ENCODE data around the gene ACOD1. TPM values are rescaled to one million over a fixed set of nuclear protein-coding genes. Genes with fewer than 3 reads are reported as not detected.

The ACOD1 gene
- total RNA-seq, 3 donors from 2014 or later: not detected

DNA sequence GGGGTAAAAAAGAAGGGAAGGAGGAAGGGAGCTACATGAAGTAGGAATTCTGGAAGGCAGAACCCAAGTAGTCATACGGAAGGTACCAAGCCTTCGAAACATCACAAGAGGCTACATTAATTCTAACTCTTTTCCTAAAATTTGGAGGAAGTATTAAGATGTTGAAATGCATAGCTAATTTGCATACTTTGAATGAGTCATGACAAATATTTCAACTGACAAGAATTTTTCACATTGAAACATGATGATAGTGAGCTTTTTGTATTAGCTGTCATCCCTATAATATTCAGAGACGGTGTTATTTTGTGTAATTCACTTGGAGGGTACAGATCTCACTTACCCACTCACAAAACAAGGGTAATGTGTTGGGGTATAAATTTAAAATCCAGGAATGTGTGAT is 9.1 kb upstream of the ACOD1 start:
- Histone ChIP-seq H3K36me3 (ENCODE audit: low read depth) (no peaks in the 10 kb centered on the region), H3K9me3 (no peaks in the 10 kb centered on the region), H3K4me1 (ENCODE audit: low read depth) (no peaks in the 10 kb centered on the region), H3K4me3 (no peak overlapping the region)
- DNase-seq: no peak
- ATAC-seq: no peak
- no peak for TF ChIP-seq CTCF (IDR thresholded peaks at IDR 0.05)
- intact Hi-C loops (cut with DNase I, micrococcal nuclease): no loop called here

DNA sequence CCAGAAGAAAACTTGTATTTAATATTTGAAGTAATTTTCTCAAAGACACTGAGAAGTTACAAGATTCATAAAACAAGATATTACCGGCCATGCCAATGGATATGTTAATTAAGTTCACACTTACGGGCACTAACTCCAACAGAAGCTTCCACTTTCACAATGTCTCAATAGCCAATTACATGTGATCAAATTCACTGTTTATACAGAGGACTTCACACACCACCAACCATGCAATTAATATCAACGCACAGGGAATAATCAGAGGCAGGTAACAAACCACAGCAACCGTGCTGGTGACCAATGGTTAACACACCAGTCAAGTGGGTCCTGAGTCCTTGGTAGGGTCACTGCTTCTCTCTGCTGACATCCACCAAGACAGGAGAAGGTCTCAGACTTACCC is 5.9 kb upstream of the ACOD1 start:
- Histone ChIP-seq H3K4me1 (ENCODE audit: low read depth) (no peaks in the 10 kb centered on the region), H3K9me3 (no peaks in the 10 kb centered on the region), H3K4me3 (no peak overlapping the region), H3K36me3 (ENCODE audit: low read depth) (no peaks in the 10 kb centered on the region)
- TF ChIP-seq CTCF (IDR thresholded peaks at IDR 0.05): no peak
- ATAC-seq: no peak
- intact Hi-C loops (cut with DNase I, micrococcal nuclease): no loop called here
- no peak for DNase-seq

DNA sequence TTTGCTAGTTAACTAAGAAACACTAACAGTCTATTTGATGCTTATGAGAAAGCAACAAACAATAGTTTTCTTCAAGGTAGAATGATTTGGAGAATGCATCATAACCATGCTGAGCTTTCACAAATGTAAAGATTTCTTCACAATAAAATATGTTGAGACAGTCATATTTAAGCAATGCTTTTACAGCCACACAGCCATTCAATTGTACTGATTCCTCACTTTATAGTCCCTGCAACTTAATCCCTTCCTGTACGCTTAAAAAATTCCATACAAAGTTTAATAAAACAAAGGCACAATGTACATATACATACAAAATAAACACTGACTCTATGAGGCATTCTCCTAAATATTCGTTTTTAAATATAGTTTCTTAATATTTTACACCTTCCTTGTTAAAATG is 4.7 kb upstream of the ACOD1 start:
- Histone ChIP-seq H3K4me1 (ENCODE audit: low read depth) (no peaks in the 10 kb centered on the region), H3K36me3 (ENCODE audit: low read depth) (no peaks in the 10 kb centered on the region), H3K4me3 (no peak overlapping the region), H3K9me3 (no peaks in the 10 kb centered on the region)
- no peak for ATAC-seq
- DNase-seq: no peak
- TF ChIP-seq CTCF (IDR thresholded peaks at IDR 0.05): no peak
- intact Hi-C loops (cut with DNase I, micrococcal nuclease): no loop called here

DNA sequence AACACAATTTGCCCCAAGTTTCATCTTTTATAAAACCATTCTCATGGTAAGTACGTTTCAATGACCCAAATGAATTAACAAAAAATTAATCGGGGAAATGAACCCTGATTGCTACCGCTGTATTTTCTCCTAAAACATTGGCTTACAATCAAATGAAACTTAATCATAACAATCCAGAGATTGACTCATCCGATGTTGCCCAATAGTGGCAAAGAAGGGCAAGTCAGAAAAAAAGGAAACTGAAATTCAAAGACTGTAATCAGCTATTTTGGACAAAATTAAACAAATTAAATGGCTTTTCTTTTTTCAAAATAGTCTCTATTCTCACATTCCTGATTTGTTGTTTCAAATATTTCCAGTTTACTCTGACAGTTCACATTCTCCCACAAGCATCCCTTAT is 3.9 kb upstream of the ACOD1 start:
- intact Hi-C loops (cut with DNase I, micrococcal nuclease): no loop called here
- DNase-seq: no peak
- H3K4me1 ChIP-seq (ENCODE audit: low read depth): no peaks in the 10 kb centered on the region
- H3K4me3 ChIP-seq: no peak overlapping the region
- TF ChIP-seq CTCF (IDR thresholded peaks at IDR 0.05): no peak
- no peak for ATAC-seq
- no peaks in the 10 kb centered on the region for H3K9me3 ChIP-seq
- no peaks in the 10 kb centered on the region for H3K36me3 ChIP-seq (ENCODE audit: low read depth)

- no peak for ATAC-seq
- no peak for TF ChIP-seq CTCF (IDR thresholded peaks at IDR 0.05)
- Histone ChIP-seq H3K4me3 (no peak overlapping the region), H3K4me1 (ENCODE audit: low read depth) (no peaks in the 10 kb centered on the region), H3K9me3 (no peaks in the 10 kb centered on the region), H3K36me3 (ENCODE audit: low read depth) (no peaks in the 10 kb centered on the region)
- DNase-seq: no peak
- intact Hi-C loops (cut with DNase I, micrococcal nuclease): no loop called here
These were observed 1.8 kb downstream of the ACOD1 start for GRCh38 chr13:76950101-76950500.

- no peak for DNase-seq
- Histone ChIP-seq H3K4me3 (no peak overlapping the region), H3K36me3 (ENCODE audit: low read depth) (no peaks in the 10 kb centered on the region), H3K9me3 (no peaks in the 10 kb centered on the region), H3K4me1 (ENCODE audit: low read depth) (no peaks in the 10 kb centered on the region)
- no peak for TF ChIP-seq CTCF (IDR thresholded peaks at IDR 0.05)
- intact Hi-C loops (cut with DNase I, micrococcal nuclease): no loop called here
- ATAC-seq: no peak
These were observed 5.7 kb downstream of the ACOD1 start for GRCh38 chr13:76953968-76954367.
